Ishikawa (cell line): ENCODE data around the gene OTUB1.

Source experiments
- CEBPB ChIP-seq: IDR thresholded peaks from 2 replicates; pipeline ENCODE4 v1.6.1; 2012
- CREB1 ChIP-seq: IDR thresholded peaks from 2 replicates; pipeline ENCODE4 v1.6.1; 2012; ENCODE audit warnings: low read depth
- EGR1 ChIP-seq: IDR thresholded peaks from 2 replicates; pipeline ENCODE4 v1.6.1; 2012
- EP300 ChIP-seq: IDR thresholded peaks from 2 replicates; pipeline ENCODE4 v1.6.1; 2012; ENCODE audit warnings: borderline replicate concordance
- FOXM1 ChIP-seq: IDR thresholded peaks from 2 replicates; pipeline ENCODE4 v1.6.1; 2012; ENCODE audit warnings: low read depth, borderline replicate concordance
- NFIC ChIP-seq: IDR thresholded peaks from 2 replicates; pipeline ENCODE4 v1.6.1; 2012
- RAD21 ChIP-seq: IDR thresholded peaks from 2 replicates; pipeline ENCODE4 v1.6.1; 2012; ENCODE audit warnings: low read depth
- TAF1 ChIP-seq: IDR thresholded peaks from 2 replicates; pipeline ENCODE4 v1.6.1; 2012; ENCODE audit warnings: low read depth, mild to moderate bottlenecking
- TCF12 ChIP-seq: IDR thresholded peaks from 2 replicates; pipeline ENCODE4 v1.6.1; 2012; ENCODE audit warnings: low read depth
- TEAD4 ChIP-seq: IDR thresholded peaks from 2 replicates; pipeline ENCODE4 v1.6.1; 2012
- YY1 ChIP-seq: IDR thresholded peaks from 2 replicates; pipeline ENCODE4 v1.6.1; 2012; ENCODE audit warnings: low read depth
- ZBTB7A ChIP-seq: IDR thresholded peaks from 2 replicates; pipeline ENCODE4 v1.6.1; 2012; ENCODE audit warnings: low read depth
- TF ChIP-seq, protein P1 (sequence below): IDR thresholded peaks from 2 replicates; pipeline ENCODE4 v1.6.1; 2012
- TF ChIP-seq, protein P2 (sequence below): IDR thresholded peaks from 2 replicates; pipeline ENCODE4 v1.6.1; 2012
- TF ChIP-seq, protein P3 (sequence below): IDR thresholded peaks from 2 replicates; pipeline ENCODE4 v1.6.1; 2012; ENCODE audit warnings: low read depth, mild to moderate bottlenecking

Gene OTUB1

DNA sequence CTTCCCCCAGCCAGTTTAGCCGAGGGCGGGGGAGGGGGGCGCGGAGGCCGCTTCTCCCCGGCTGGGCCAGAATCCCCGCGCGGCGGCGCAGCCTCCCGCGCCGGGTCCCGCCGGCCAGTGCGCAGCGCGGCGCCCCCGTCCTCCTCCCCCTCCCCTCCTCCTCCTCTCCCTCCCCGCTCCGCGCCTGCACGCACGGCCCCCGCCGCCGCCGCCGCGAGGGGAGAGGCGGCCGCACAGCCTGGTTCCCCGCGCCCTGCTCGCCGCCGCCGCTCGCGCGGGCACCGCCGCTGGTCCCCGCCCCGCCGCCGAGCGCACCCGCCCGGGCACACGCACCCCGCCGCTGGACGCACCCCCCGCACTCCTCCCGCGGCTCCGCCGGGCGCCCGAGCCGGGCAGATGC lies 49.3 kb downstream of the OTUB1 start, which contains the start of gene FLRT1:
Gene FLRT1, plus strand, starts transcription at position 356 of the 400 bp plus-strand sequence. CDS start 80,337 bp downstream, outside the sequence.
- TF ChIP-seq TCF12: no peak
- TF ChIP-seq YY1: no peak
- TF ChIP-seq RAD21: no peak
- no peak for TF ChIP-seq TEAD4

DNA sequence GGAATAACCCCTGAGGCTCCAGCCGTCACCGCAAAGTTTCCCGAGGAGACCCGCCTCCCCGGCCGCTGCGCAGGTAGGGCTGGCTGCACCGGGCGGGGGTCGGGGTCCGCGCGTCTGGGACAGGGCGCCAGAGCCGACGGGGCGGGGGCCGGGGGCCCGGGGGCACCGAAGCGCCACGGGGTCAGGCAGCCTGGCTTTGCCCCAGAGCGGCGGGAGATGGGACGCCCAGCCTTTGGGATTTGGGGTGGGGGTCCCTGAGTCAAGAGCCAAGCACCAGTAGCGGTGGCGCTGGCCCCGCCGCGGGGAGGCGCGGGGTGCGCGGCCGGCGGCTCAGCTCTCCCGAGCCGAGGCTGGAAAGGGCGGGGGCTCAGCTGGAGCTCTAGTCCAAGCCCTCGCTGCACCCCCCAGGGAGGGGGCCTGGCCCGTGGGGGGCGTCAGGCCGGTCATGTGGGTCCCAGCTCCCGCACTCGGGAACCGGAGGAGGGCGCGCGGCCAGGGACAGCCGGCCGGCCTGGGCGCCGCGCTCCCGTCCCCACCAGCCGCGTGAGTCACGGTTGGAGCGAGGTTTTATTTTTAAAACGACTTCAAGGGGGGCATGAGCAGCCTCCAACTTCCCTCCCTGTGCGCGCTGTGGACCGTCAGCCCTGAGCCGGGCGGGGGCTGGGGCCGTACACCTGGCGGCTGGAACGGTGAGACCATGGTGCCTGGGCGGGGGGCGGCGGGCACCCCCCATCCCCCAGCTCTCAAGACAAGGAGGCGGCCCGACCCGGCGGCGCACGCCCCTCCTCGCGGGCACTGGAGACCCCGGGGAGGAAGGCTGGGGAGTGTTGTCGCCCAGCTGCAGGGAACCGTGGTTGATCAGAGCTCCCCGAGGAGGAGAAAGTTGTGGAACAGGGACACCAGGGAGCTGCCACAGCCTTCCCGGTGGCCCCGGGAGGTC lies 50.1 kb downstream of the OTUB1 start:
- peak; percentile 58; the same call in 1 of the 2 replicates for TF ChIP-seq ZBTB7A
- TF ChIP-seq, protein P1, sequence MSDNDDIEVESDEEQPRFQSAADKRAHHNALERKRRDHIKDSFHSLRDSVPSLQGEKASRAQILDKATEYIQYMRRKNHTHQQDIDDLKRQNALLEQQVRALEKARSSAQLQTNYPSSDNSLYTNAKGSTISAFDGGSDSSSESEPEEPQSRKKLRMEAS: no peak

DNA sequence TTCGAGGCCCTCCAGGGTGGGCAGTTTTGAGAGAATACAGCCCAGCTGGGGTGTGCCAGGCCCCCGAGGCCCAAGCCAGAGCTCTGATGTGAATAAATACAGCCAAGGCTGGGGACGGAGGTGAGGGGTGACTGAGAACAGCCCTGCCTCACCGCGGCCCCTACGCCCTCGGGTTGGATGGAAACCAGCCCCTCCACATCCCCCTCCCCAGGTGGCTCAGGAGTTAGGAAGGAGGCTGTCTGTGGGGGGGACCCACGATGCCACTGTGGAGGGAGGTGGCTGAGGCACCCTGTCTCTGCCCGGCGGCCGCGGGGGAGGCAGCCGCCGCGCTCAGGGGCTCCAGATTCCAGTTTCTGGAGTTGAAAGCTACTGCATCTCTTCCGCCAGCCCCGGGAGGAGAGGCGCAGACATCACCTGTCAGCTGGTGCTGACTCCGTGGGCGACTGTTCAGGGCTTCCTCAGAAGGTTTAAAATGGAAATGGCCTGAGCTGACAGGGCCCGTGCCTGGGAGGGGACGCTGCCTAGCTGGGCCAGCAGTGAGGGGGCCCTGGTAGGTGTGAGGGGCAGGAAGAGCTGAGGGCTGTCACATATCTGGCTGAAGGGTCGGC lies 50.9 kb downstream of the OTUB1 start:
- no peak for TF ChIP-seq NFIC
- TF ChIP-seq CEBPB: no peak
- no peak for TF ChIP-seq TCF12
- TF ChIP-seq YY1: no peak
- no peak for TF ChIP-seq FOXM1
- no peak for TF ChIP-seq EGR1
- no peak for TF ChIP-seq TEAD4
- TF ChIP-seq TAF1: no peak
- no peak for TF ChIP-seq RAD21
- TF ChIP-seq, protein P2, sequence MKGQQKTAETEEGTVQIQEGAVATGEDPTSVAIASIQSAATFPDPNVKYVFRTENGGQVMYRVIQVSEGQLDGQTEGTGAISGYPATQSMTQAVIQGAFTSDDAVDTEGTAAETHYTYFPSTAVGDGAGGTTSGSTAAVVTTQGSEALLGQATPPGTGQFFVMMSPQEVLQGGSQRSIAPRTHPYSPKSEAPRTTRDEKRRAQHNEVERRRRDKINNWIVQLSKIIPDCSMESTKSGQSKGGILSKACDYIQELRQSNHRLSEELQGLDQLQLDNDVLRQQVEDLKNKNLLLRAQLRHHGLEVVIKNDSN: no peak

DNA sequence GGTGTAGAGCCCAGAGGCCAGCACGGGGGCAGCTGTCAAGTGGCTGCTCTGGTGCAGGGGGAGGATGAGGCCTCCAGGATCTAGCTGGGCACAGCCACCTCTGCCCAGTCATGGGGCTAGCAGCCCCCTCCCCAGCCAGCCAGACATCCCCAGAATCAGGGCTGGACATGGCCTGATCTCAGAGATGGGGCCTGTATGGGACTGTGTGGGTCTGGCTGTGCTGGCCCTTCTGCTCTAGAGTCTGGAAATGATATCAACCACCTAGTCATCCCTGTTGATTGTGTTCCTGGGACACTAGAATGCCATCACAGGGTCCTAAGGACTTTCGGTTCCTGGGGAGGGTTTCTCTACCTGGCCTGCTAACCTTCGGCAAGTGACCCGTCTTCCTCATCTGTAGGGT lies 52.3 kb downstream of the OTUB1 start:
- TF ChIP-seq, protein P1: no peak
- no peak for TF ChIP-seq FOXM1
- TF ChIP-seq NFIC: no peak
- no peak for TF ChIP-seq CREB1
- no peak for TF ChIP-seq CEBPB
- TF ChIP-seq TAF1: no peak
- TF ChIP-seq EGR1: no peak
- no peak for TF ChIP-seq YY1
- TF ChIP-seq RAD21: no peak

DNA sequence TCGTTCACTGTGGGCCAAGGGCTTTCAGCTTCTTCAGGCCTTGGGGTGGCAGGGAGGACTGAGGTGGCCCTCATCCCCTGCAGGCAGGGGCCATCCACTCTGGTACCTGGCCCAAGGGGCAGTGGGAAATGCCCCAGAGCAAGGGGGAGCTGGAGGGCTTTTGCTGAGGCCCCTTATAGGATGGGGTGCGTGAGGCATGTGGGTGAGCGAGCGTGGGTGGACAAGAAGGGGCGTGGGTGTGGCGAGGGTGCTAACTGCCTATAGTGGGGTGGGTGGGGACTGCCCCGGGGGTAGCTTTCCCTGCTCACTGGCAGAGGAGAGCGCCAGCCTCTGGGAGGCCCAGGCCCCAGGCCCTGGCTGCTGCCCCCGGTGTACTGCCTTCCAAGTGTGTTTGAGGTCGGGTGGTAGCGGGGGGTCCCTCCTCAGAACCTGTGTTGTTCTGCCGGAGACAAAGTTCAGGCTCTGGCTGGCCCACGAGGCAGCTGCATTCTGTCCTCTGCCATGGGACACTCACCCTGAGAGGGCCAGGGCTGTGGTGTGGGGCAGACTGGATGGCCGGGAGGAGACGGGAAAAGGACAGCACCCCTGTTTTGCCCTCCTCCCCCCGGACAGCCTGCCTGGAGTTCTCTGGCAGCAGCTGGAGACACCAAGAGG lies 52.9 kb downstream of the OTUB1 start:
- TF ChIP-seq RAD21 (no peak), YY1 (no peak), TEAD4 (no peak), ZBTB7A (no peak), TAF1 (no peak), EGR1 (no peak), EP300 (no peak), TCF12 (no peak), CREB1 (no peak), FOXM1 (no peak), NFIC (no peak), CEBPB (no peak)
- TF ChIP-seq, protein P3, sequence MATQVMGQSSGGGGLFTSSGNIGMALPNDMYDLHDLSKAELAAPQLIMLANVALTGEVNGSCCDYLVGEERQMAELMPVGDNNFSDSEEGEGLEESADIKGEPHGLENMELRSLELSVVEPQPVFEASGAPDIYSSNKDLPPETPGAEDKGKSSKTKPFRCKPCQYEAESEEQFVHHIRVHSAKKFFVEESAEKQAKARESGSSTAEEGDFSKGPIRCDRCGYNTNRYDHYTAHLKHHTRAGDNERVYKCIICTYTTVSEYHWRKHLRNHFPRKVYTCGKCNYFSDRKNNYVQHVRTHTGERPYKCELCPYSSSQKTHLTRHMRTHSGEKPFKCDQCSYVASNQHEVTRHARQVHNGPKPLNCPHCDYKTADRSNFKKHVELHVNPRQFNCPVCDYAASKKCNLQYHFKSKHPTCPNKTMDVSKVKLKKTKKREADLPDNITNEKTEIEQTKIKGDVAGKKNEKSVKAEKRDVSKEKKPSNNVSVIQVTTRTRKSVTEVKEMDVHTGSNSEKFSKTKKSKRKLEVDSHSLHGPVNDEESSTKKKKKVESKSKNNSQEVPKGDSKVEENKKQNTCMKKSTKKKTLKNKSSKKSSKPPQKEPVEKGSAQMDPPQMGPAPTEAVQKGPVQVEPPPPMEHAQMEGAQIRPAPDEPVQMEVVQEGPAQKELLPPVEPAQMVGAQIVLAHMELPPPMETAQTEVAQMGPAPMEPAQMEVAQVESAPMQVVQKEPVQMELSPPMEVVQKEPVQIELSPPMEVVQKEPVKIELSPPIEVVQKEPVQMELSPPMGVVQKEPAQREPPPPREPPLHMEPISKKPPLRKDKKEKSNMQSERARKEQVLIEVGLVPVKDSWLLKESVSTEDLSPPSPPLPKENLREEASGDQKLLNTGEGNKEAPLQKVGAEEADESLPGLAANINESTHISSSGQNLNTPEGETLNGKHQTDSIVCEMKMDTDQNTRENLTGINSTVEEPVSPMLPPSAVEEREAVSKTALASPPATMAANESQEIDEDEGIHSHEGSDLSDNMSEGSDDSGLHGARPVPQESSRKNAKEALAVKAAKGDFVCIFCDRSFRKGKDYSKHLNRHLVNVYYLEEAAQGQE: no peak
- TF ChIP-seq, protein P2: no peak
- TF ChIP-seq, protein P1: no peak

DNA sequence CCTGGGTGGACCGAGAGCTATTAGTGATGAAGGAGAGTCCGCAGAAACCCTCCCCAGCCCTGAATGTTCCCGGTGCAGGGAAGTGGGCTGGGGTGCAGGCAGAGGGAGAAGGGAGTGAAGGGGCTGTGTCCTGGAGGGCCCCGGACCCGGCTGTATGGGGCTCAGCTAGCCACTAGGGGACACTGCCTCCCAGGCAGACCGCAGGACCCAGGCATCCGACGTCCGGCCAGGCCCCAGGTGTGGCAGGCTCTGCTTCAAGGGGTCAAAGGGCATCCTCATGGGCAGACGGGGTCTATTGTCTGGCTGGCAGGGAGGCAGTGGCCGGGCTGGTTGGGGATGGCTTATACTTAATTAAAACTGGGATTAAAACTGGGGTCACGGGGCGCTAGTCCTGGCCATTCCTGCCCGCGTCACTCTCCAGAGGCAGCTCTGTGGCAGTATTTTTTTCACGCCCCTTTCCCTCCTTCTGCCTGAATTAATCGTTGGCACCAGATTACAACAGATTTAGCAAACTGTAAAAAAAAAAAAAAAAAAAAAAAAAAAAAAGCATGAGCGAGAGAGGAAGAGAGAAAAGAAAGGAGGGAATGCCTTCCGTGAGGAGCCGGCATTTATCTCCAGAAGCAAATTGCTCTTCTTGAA lies 54.6 kb downstream of the OTUB1 start:
- no peak for TF ChIP-seq CREB1
- peak; percentile 76 for TF ChIP-seq RAD21
- TF ChIP-seq, protein P2: no peak
- no peak for TF ChIP-seq ZBTB7A
- no peak for TF ChIP-seq TCF12
- TF ChIP-seq, protein P1: no peak
- TF ChIP-seq, protein P3: no peak
